A673 (cell line): Measurements from ENCODE around the gene TSSK6. TPM values are rescaled to one million over a fixed set of nuclear protein-coding genes. Genes with fewer than 3 reads are reported as not detected.

ENCODE experiments used
- BruUV-seq: library from RNA; stranded (reverse); fragments of 400-500 nt; replicated peaks from 2 replicates; lab custom pipeline; 2021; lab: Mats Ljungman, UMichigan
- CTCF ChIA-PET: fragments of 300-600 bp; sonication (Branson Sonifier 250); formaldehyde crosslinking; loops from one replicate; lab custom pipeline; 2022; ENCODE audit warnings: antibody characterized with exemption; lab: Charles Lee
- POLR2A ChIA-PET: fragments of 300-600 bp; sonication (Branson Sonifier 250); formaldehyde crosslinking; loops from one replicate; lab custom pipeline; 2022; ENCODE audit warnings: antibody characterized with exemption; ENCODE audit not compliant: low non-redundant PET; lab: Charles Lee
- DNase-seq: peaks from one replicate; pipeline ENCODE4 v3.0.0-alpha.2; 2015; ENCODE audit warnings: low spot score
- H3K27ac ChIP-seq: fragments of 200-600 bp; sonication (generic); 2 replicates; pipeline ENCODE4 v1.5.1; 2016; ENCODE audit warnings: mixed run types, low read depth, mild to moderate bottlenecking, mixed read lengths, antibody characterized with exemption, low read length; ENCODE audit not compliant: poor library complexity, severe bottlenecking
- H3K27me3 ChIP-seq: fragments of 200-600 bp; sonication (generic); replicated peaks from 2 replicates; pipeline ENCODE4 v1.6.1; 2017; ENCODE audit warnings: mixed run types, low read depth, mild to moderate bottlenecking, mixed read lengths, antibody characterized with exemption, low read length; ENCODE audit not compliant: insufficient read depth, poor library complexity
- H3K36me3 ChIP-seq: fragments of 200-600 bp; sonication (generic); 2 replicates; pipeline ENCODE4 v1.6.1; 2016; ENCODE audit warnings: mixed run types, mild to moderate bottlenecking, mixed read lengths, antibody characterized with exemption, low read length; ENCODE audit not compliant: insufficient read depth, poor library complexity, severe bottlenecking
- H3K4me1 ChIP-seq: fragments of 200-600 bp; sonication (generic); 2 replicates; pipeline ENCODE4 v1.6.1; 2017; ENCODE audit warnings: mixed run types, mild to moderate bottlenecking, mixed read lengths, antibody characterized with exemption, low read length; ENCODE audit not compliant: insufficient read depth, poor library complexity, severe bottlenecking
- H3K4me3 ChIP-seq: fragments of 200-600 bp; sonication (generic); 2 replicates; pipeline ENCODE4 v1.5.1; 2016; ENCODE audit warnings: low read depth, mixed run types, mild to moderate bottlenecking, mixed read lengths, low read length; ENCODE audit not compliant: poor library complexity, severe bottlenecking
- H3K9me3 ChIP-seq: fragments of 200-600 bp; sonication (generic); 2 replicates; pipeline ENCODE4 v1.6.1; 2016; ENCODE audit warnings: mixed run types, low read depth, mild to moderate bottlenecking, mixed read lengths, antibody characterized with exemption, low read length; ENCODE audit not compliant: poor library complexity, severe bottlenecking
- CTCF ChIP-seq: fragments of 300-800, 200-600 bp; sonication (generic); conservative IDR thresholded peaks from 2 replicates; pipeline ENCODE4 v1.5.1; 2017; ENCODE audit warnings: low read depth, mild to moderate bottlenecking, antibody characterized with exemption, low read length, moderate library complexity, mixed read lengths
- EZH2 ChIP-seq: fragments of 200-600 bp; sonication (generic); IDR thresholded peaks from 2 replicates; pipeline ENCODE4 v1.6.1; 2017; ENCODE audit warnings: borderline replicate concordance, low read depth, mild to moderate bottlenecking, mixed read lengths, antibody characterized with exemption, low read length; ENCODE audit not compliant: poor library complexity, severe bottlenecking
- intact Hi-C: fragments of 100-400 bp; cut with micrococcal nuclease; formaldehyde crosslinking; loops from one replicate; pipeline ENCODE4 v1.10.0; 2022; ENCODE audit not compliant: unreplicated experiment
- total RNA-seq: library from RNA; stranded (reverse); gene quantifications from 2 replicates; pipeline ENCODE4 v1.2.3, GENCODE V29; 2021

TSSK6 gene
- total RNA-seq, 1 experiment from 2014 or later: 2.5 TPM

- Histone ChIP-seq H3K9me3 (no peaks in the 10 kb centered on the region), H3K27ac (peak overlapping the region; percentile 91), H3K36me3 (peaks cover 26% of the 10 kb centered on the region), H3K4me3 (no peak overlapping the region), H3K27me3 (no peaks in the 10 kb centered on the region), H3K4me1 (peaks cover 42% of the 10 kb centered on the region)
- DNase-seq: peak; percentile 86
- intact Hi-C loops: loop anchor here (5.0 kb wide), 1 partner anchor 303 kb away; no protein-coding TSS in a partner anchor
- peak; percentile 85 for TF ChIP-seq CTCF
- TF ChIP-seq EZH2: no peak
- CTCF ChIA-PET: interaction anchor here (0.7 to 2.3 kb wide), 7 partner anchors 51 to 344 kb away, joined by 3 to 6 read pairs (median 4); no protein-coding TSS in a partner anchor
- no TSS peak for BruUV-seq
- POLR2A ChIA-PET: interaction anchor here (0.7 kb wide), 1 partner anchor 121 kb away, joined by 3 read pairs; no protein-coding TSS in a partner anchor
Measured at GRCh38 chr19:19490214-19490968, 25.0 kb downstream of the TSSK6 start.

GRCh38 chr19:19489804-19490204 lies 25.5 kb downstream of the TSSK6 start:
- intact Hi-C loops: loop anchor here (2.0 to 5.0 kb wide), 3 partner anchors 123 to 343 kb away; no protein-coding TSS in a partner anchor
- H3K27ac ChIP-seq: peak overlapping the region; percentile 91
- DNase-seq: no peak
- TF ChIP-seq CTCF: no peak
- TF ChIP-seq EZH2: no peak
- no peaks in the 10 kb centered on the region for H3K9me3 ChIP-seq
- no peaks in the 10 kb centered on the region for H3K27me3 ChIP-seq
- H3K4me3 ChIP-seq: no peak overlapping the region
- BruUV-seq: TSS peak; percentile 12
- ChIA-PET POLR2A (no interaction called here), CTCF (interaction anchor here (1.0 to 2.3 kb wide), 5 partner anchors 51 to 344 kb away, joined by 3 to 6 read pairs (median 5); no protein-coding TSS in a partner anchor)
- H3K4me1 ChIP-seq: peaks cover 42% of the 10 kb centered on the region
- peaks cover 25% of the 10 kb centered on the region for H3K36me3 ChIP-seq

GRCh38 chr19:19488875-19489690 lies 26.3 kb downstream of the TSSK6 start:
- H3K27ac ChIP-seq: peak overlapping the region; percentile 91
- BruUV-seq: TSS peak; percentile 95
- peaks cover 39% of the 10 kb centered on the region for H3K4me1 ChIP-seq
- ChIA-PET CTCF (no interaction called here), POLR2A (no interaction called here)
- TF ChIP-seq EZH2: no peak
- no peak for TF ChIP-seq CTCF
- H3K4me3 ChIP-seq: peak overlapping the region; percentile 25
- intact Hi-C loops: loop anchor here (2.0 to 5.0 kb wide), 2 partner anchors 122 to 342 kb away; no protein-coding TSS in a partner anchor
- no peaks in the 10 kb centered on the region for H3K9me3 ChIP-seq
- peak; percentile 97 for DNase-seq
- H3K27me3 ChIP-seq: no peaks in the 10 kb centered on the region
- peaks cover 18% of the 10 kb centered on the region for H3K36me3 ChIP-seq
